Endothelial cell (in vitro differentiated cells): ENCODE data around the gene NEFH. TPM values are rescaled to one million over a fixed set of nuclear protein-coding genes. Genes with fewer than 3 reads are reported as not detected.

Source experiments
- DNase-seq: peaks from one replicate; pipeline ENCODE4 v3.0.0; 2021; ENCODE audit warnings: low spot score
- H3K27ac Mint-ChIP-seq: one replicate; pipeline ENCODE4 v1.8.0; 2021; ENCODE audit warnings: mixed read lengths, inconsistent platforms; ENCODE audit not compliant: unreplicated experiment
- H3K27me3 Mint-ChIP-seq: one replicate; pipeline ENCODE4 v1.8.0; 2021; ENCODE audit warnings: mild to moderate bottlenecking, moderate library complexity, mixed read lengths, inconsistent platforms; ENCODE audit not compliant: unreplicated experiment
- H3K36me3 Mint-ChIP-seq: one replicate; pipeline ENCODE4 v1.8.0; 2021; ENCODE audit warnings: mild to moderate bottlenecking, low read depth, mixed read lengths, inconsistent platforms; ENCODE audit not compliant: unreplicated experiment
- H3K4me1 Mint-ChIP-seq: one replicate; pipeline ENCODE4 v1.8.0; 2021; ENCODE audit warnings: mild to moderate bottlenecking, mixed read lengths, inconsistent platforms; ENCODE audit not compliant: unreplicated experiment
- H3K4me3 Mint-ChIP-seq: one replicate; pipeline ENCODE4 v1.8.0; 2021; ENCODE audit warnings: mild to moderate bottlenecking, mixed read lengths, inconsistent platforms; ENCODE audit not compliant: unreplicated experiment
- H3K9me3 Mint-ChIP-seq: one replicate; pipeline ENCODE4 v1.8.0; 2021; ENCODE audit warnings: mixed read lengths, inconsistent platforms; ENCODE audit not compliant: unreplicated experiment
- total RNA-seq: library from RNA; stranded (reverse); fragmentation: NEBNext Ultra II Directional; extraction: Animal tissue kit (Norgen Biotek cat#: 25700); gene quantifications from one replicate; pipeline ENCODE4 v1.2.1, GENCODE V29; 2021; ENCODE audit not compliant: unreplicated experiment
- TF ChIP-seq, protein P1 (sequence below): fragments of 200-600 bp; sonication (generic); IDR thresholded peaks from one replicate; pipeline ENCODE4 v1.5.0; 2021; ENCODE audit warnings: antibody characterized with exemption; ENCODE audit not compliant: unreplicated experiment

NEFH gene
- total RNA-seq, 1 donor from 2014 or later = 18.2 TPM

DNA sequence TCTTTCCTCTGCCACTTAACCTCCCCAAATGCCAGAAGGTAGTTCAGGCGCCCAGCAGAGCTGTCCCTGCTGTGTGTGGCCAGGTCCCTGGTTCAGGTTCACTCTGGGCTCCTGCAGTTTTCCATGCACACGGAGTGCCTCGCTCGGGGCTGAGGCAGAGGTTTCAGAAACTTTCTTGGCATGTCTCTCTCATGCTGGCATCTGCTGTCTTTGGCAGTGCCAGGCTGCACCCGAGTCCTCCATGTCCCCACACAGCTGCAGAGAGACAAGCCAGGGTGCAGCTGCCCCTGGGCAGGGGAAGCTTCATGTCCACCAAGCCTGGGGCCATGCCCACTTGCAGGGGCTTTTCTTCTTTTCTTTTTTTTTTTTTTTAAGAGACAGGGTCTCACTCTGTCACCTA, 7.0 kb upstream of the NEFH start:
- no peak for DNase-seq
- Mint-ChIP-seq H3K27ac (no peak overlapping the region), H3K27me3 (peaks cover 8% of the 10 kb centered on the region), H3K9me3 (no peaks in the 10 kb centered on the region), H3K36me3 (peaks cover 12% of the 10 kb centered on the region), H3K4me3 (no peak overlapping the region), H3K4me1 (peaks cover 16% of the 10 kb centered on the region)
- TF ChIP-seq, protein P1, sequence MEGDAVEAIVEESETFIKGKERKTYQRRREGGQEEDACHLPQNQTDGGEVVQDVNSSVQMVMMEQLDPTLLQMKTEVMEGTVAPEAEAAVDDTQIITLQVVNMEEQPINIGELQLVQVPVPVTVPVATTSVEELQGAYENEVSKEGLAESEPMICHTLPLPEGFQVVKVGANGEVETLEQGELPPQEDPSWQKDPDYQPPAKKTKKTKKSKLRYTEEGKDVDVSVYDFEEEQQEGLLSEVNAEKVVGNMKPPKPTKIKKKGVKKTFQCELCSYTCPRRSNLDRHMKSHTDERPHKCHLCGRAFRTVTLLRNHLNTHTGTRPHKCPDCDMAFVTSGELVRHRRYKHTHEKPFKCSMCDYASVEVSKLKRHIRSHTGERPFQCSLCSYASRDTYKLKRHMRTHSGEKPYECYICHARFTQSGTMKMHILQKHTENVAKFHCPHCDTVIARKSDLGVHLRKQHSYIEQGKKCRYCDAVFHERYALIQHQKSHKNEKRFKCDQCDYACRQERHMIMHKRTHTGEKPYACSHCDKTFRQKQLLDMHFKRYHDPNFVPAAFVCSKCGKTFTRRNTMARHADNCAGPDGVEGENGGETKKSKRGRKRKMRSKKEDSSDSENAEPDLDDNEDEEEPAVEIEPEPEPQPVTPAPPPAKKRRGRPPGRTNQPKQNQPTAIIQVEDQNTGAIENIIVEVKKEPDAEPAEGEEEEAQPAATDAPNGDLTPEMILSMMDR = no peak

DNA sequence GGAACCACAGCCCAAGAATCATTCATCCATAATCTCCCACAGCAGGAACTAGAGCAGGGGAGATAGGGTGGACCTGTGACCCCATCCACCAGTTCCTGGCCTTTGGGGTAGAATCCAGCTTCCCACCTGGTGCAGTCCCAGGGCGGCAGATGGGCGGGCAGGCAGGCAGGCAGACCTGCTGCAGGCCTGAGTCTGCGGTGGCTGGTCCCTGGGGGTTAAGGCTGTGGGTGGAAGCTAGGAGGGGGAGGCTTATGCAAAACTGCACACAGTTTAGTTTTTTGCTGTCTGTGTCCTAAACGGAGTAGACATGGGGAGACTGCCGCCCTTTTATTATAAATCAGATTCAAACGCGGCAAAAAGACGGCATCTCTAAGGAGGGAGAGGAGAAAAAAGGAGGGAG, 4.5 kb upstream of the NEFH start:
- TF ChIP-seq, protein P1 = no peak
- Mint-ChIP-seq H3K27ac (no peak overlapping the region), H3K4me1 (peaks cover 28% of the 10 kb centered on the region), H3K9me3 (no peaks in the 10 kb centered on the region), H3K36me3 (peaks cover 12% of the 10 kb centered on the region), H3K4me3 (no peak overlapping the region), H3K27me3 (peaks cover 16% of the 10 kb centered on the region)
- DNase-seq = no peak

GRCh38 chr22:29476116-29476515, 3.9 kb upstream of the NEFH start:
- no peaks in the 10 kb centered on the region for H3K9me3 Mint-ChIP-seq
- H3K4me3 Mint-ChIP-seq = no peak overlapping the region
- H3K4me1 Mint-ChIP-seq = peaks cover 28% of the 10 kb centered on the region
- DNase-seq = peak; percentile 42
- no peak overlapping the region for H3K27ac Mint-ChIP-seq
- peaks cover 16% of the 10 kb centered on the region for H3K27me3 Mint-ChIP-seq
- H3K36me3 Mint-ChIP-seq = peaks cover 10% of the 10 kb centered on the region
- TF ChIP-seq, protein P1 = no peak

- Mint-ChIP-seq H3K9me3 (no peaks in the 10 kb centered on the region), H3K4me1 (peaks cover 39% of the 10 kb centered on the region), H3K27me3 (peaks cover 27% of the 10 kb centered on the region), H3K36me3 (peaks cover 12% of the 10 kb centered on the region), H3K27ac (no peak overlapping the region), H3K4me3 (no peak overlapping the region)
- DNase-seq = no peak
- TF ChIP-seq, protein P1 = no peak
Measured at GRCh38 chr22:29477723-29478318, 2.2 kb upstream of the NEFH start.

DNA sequence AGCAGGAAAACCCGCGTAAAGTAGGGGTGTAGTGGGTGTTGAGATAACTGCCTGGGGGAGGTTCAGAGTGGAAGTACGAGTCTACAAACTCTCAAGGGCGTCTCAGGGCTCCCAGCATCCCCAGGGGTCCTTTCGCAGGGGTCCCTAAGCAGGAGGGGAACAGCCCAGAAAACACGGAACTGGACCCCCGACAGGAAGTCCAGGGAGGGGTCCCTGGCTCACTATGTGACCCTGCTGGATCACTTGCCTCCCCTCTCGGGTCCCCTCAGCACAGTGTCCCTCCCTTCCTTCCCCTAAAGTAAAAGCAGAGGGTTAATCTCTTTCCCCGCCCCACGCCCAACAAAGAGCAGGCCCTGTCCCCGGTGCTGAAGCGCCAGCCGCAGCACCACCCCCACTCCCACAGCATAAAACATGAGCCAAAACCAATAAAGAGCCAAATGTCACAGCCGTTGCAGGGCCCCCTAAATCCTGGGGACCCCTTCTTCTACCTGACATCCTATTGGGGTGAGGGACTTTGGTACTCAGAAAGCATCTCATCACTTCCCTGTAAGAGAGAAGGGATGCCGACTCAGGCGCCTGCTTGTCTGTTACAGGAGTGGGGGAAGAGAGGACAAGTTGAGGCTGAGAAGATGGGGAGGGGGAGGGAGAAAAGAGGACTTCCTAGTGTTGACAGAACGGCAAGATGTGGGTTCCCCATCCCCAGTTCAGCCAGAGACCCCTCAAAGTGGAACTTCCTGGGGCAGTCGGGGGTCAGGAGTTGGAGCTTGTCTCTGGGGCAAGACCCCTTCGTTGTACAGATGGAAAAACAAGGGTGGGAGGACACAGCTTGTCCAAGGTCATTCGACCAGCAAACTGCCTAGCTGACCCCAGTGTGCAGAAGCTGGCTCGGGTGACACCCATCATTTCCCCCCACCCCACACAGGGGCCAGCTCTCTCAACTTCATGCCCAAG, 1.4 kb upstream of the NEFH start:
- H3K36me3 Mint-ChIP-seq = peaks cover 12% of the 10 kb centered on the region
- TF ChIP-seq, protein P1 = no peak
- H3K9me3 Mint-ChIP-seq = no peaks in the 10 kb centered on the region
- peaks cover 24% of the 10 kb centered on the region for H3K27me3 Mint-ChIP-seq
- no peak overlapping the region for H3K4me3 Mint-ChIP-seq
- H3K4me1 Mint-ChIP-seq = peaks cover 39% of the 10 kb centered on the region
- peak; percentile 51 for DNase-seq
- H3K27ac Mint-ChIP-seq = no peak overlapping the region
